NCI-H146 treated with DMSO at 0.1 percent for 48 hours (cell line): ENCODE data around the gene MRPL55.

Experiments
- DNase-seq: peaks from one replicate; lab custom pipeline; 2025; ENCODE audit not compliant: unreplicated experiment; lab: John Stamatoyannopoulos, UW

The MRPL55 gene

DNA sequence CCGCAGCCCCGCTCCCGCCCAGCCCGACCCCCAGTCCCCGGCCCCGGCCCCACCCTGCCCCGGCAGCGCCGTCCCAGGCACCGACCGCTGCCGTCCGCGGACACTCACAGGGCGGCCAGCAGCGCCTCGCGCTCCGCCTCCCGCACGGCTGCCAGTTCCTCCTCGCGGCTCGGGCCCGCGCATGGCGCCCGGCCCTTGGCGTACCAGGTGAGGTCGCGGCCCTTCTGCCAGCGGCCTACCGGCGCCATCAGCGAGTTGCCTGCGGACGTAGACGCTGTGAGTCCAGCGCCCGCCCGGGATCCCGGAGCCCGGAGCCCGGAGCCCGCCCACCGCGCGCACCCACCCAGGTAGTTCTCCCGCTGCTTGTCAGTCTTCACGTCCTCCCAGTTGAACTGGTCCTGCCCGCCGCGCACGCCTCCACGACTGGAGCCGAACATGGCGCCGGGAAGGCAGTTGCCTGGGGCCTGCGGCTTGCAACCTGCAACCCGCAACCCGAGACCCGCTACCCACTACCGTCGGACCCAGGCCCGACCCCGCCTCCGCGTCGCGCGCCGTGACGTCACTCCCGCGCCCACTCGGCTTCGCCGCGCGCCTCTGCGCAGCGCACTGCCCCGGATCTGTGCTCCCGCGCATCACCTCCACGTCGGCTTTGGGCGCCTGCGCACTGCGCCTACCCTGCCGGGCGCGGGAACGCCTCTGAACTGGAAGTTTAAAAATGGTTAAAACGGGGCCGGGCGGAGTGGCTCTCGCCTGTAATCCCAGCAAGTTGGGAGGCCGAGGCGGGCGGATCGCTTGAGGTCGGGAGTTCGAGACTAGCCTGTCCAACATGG lies 6.1 kb downstream of the MRPL55 start, which contains the start of gene C1orf35:
TSS of gene C1orf35 (minus strand) at position 535 of the 830 bp plus-strand sequence. CDS start at position 437, 98 bp downstream.
- DNase-seq, result peak; percentile 82

- peak; percentile 22 for DNase-seq
These were observed 6.9 kb downstream of the MRPL55 start for GRCh38 chr1:228101994-228102790.

GRCh38 chr1:228101614-228101993 lies 7.5 kb downstream of the MRPL55 start:
- DNase-seq, result no peak

DNA sequence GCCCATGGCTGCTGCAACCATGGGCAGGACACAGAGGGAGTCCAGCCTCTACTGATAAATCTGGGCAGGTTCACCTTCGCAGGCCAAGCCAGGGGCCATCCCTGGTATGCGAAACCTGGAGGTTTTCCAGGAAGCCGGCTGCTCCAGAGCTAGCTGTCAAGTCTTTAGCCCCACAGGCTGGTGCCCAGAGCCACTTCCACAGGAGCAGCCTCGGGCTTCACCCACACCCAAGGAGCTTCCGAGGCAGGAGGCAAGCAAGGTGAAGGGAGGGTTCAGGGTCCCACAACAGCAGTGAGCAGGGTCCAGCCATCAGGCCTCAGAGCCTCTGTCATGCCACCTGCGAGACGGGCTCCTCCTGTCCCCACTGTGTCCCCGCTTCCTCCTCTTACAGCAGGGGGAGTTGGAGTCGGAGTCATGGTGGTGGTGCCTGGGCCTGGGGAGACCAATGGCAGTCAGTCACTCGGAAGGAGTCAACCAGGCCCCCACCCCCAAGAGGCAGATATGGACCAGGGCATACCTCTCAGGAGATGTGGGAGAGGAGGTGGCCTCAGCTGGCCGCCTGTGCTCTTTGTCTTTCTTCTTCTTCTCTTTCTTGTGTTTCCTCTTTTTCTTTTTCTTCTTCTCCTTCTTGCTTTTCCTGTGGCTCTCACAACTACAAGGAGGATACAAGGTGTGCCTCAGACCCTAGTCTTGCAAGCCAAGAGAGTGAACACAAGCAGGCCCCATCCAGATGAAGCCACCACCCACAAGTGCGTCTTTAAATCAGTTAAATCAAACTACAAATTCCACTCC lies 8.1 kb downstream of the MRPL55 start:
- DNase-seq, result no peak

GRCh38 chr1:228099331-228099732 lies 9.8 kb downstream of the MRPL55 start:
- DNase-seq, result no peak

- DNase-seq, result no peak
These were observed 10.7 kb downstream of the MRPL55 start for GRCh38 chr1:228098323-228098931.

- DNase-seq, result no peak
These were observed 11.6 kb downstream of the MRPL55 start for GRCh38 chr1:228097333-228098081.

GRCh38 chr1:228096416-228097332 lies 12.4 kb downstream of the MRPL55 start:
- DNase-seq, result no peak

- no peak for DNase-seq
These were observed 13.2 kb downstream of the MRPL55 start for GRCh38 chr1:228095938-228096337.

GRCh38 chr1:228095161-228095560 lies 13.9 kb downstream of the MRPL55 start:
- no peak for DNase-seq

GRCh38 chr1:228094432-228095016 lies 14.6 kb downstream of the MRPL55 start:
- no peak for DNase-seq

GRCh38 chr1:228093050-228093906 lies 15.8 kb downstream of the MRPL55 start:
- DNase-seq, result no peak

DNA sequence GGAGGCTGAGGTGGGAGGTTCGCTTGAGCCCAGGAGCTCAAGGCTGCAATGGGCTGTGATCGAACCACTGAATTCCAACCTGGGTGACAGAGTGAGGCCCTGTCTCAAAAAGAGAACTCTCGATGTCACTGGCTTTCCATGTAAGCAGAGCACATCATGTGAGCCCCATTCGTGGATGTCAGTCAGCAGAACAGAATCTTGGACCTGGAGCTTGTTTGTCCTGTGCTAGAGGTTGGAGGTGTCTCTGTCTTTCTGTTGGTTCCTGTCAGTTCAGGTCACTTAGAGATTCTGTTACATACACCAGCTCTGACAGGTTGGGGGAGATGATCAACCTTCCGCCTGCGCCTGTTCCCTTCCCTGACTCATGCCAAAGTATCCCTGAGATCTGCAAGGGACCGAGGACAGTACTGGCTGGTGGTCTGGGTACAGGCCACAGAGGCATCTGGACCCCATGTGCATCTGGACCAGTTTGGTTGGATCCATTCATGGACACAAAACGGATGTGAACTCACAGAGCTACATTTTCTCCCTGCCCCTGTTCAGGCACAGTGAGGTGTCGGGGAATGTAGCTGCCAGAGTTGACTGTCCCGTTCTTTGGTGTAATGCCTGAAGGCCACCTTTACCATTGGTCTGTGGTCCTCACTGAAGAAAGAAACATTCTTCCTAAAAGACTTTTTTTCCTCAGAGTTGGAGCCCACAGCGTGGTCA lies 16.6 kb downstream of the MRPL55 start:
- DNase-seq, result no peak

- no peak for DNase-seq
These were observed 18.0 kb downstream of the MRPL55 start for GRCh38 chr1:228091084-228091483.

- no peak for DNase-seq
These were observed 18.5 kb downstream of the MRPL55 start for GRCh38 chr1:228090613-228091081.

GRCh38 chr1:228089519-228090380 lies 19.3 kb downstream of the MRPL55 start:
- DNase-seq, result no peak
